ENCODE results near the gene CREB5.

CREB5 gene

DNA sequence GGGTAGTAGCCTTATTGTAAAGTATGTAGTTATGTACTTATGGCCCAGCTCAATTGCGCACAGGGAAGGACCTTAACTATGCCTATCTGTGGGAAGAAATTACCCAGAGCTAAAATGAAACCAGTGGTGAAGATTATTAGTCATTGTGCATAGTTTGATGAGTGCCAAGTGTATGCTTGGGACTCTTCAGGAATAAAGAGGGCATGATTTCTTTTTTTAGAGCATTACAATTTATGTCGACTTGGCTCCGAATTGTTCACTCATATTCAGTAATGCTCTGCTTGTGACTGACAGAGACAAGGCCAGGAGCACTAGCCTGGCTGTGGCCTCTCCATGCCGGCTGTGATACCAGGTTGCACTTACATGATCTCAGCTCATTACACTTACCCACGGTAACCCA is 276.3 kb downstream of the CREB5 start:
- DNase-seq: no peak

DNA sequence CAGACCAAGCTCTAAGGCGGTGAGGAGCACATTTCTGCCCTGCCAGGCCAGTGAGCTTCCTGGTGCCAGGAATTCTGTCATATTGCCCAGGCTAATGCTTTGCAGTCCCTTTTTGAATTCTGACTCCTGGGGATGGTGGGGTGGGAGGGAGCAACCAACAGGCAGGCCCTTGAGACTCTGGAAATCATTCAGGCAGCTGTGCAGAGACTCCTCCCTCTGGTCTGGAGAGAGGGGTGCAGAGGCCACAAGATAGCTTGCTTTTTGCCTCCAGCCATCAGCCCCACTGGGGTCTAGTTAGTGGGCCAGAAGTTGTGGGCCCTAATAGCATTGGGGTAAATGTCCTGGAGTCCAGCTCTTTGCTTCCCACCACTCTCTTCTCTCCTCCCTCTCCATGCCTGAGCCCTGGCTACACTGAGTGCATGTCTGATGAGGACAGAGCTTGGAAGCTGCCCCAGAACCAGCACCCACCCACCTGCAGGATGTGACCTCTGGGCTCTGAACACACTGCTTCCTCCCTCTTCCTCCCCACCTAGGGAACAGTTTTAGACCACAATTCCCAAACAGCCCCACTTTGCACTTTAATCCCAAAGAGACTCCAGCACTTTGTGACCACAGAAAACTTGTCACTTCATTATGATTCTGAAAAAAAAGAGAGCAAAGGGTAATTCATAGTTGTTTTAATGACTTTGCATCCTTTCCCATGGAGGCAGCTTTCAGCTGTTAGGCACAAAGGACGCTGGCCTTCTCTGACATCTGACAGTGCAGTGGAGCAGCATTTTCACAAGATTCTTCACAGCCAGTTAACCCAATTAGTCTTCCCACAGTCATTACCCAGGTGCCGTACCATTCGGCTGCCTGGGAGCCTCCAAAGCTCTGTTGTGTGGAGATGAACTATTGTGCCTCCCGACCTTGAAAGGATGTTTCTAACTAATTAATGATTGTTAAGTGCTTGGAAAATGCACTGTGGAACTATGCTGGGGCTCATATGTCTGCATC is 283.3 kb downstream of the CREB5 start:
- DNase-seq: no peak

DNA sequence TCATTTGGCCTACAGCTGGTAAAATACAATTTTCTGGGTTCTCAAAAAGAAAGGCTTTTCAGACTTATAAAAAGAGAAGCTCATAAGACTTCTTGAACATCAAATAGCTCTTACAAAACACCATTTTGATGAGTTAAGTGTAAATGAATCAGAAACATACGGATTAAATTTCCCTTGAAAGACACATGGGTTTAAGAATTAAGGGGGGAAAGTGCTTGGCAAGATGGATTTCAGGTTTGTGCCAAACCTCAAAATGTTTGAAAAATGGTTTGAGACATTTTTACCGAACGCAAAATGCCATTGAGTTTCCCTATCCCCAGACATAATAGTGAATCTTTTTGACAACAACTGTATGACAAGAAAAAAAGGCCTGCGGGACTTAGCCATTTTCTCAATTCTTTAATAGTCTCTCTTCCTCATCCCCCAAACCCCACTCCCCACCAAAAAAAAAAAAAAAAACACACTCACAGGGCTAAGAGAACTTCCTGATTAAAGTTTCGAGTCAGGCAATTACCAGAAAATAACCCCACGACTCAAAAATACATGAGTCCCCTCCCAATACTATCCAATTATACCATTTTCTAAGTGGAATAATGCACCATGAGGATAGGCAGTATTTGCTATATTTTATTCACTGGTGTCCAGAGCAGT is 285.7 kb downstream of the CREB5 start:
- DNase-seq: no peak

DNA sequence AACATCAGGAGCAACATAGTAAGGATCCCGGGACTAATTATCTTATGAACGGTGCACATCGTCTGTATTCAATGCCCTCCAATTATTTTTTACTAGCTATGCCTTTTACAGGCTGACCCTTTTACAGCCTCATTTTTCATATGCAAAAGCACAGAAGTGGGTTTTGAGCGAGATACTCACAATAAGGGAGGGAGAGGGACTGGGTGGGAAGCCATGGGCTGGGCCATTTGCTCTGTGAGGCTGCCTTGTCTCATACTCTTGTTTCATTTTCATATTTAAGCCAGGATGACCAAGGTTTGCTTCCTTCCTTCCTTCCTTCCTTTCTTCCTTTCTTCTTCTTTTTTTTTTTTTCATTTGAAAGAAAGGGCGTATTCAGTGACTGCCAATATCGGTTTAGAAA is 286.5 kb downstream of the CREB5 start:
- no peak for DNase-seq

DNA sequence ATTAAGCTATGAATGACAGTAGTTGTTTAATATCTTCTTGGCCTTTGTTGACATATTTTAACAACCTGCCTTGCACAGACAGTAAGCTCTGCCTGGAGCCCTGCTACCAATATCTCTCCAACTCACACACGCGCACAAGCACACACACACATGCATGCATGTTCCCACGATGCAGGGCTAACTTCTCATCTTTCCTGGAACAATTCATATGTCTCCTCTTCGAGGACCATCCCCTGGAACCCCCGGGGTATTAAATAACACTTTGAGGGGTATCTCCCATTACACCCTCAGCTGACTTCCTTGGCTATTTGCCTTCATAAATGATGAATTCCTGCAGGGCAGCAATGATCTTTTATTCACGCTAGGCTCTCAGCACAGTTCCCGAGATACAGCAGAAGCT is 287.8 kb downstream of the CREB5 start:
- no peak for DNase-seq

DNA sequence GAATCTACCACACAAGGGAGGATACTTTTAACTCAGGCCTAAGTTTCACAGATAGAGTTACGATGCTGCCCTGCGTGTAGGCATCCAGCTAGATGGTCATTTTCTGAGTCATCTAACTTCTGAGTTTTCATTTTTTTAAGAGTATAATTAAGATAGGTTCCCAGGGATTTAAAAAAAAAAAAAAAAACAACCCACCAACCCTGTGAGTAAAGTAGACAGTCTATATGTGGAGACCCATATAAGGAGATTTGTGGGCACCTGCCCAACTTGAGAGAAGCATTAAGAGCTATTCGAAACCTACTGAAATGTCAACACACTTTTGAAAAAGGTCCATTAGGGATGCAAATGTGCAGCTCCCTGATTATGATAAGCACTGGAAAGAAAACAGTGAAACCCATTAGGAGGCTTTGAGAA is 288.5 kb downstream of the CREB5 start:
- DNase-seq: no peak

DNA sequence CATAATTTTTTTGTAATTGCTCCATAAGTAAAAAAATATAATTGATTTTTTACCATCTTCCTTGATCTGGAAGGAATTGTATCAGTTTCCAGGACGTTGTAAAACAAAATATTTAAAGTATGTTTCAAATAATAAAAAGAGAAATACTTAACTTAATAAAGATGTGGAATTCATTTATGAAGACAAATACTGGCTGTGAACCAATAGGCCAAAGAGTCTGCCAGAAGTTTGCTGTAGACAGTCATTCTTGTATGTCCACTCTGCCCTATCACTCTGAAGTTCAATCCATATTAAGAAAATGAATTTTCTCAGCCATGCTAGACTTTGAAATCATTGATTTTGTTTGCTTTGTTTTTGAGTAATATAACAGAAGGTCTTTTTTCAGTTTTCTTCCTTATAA is 289.4 kb downstream of the CREB5 start:
- no peak for DNase-seq

DNA sequence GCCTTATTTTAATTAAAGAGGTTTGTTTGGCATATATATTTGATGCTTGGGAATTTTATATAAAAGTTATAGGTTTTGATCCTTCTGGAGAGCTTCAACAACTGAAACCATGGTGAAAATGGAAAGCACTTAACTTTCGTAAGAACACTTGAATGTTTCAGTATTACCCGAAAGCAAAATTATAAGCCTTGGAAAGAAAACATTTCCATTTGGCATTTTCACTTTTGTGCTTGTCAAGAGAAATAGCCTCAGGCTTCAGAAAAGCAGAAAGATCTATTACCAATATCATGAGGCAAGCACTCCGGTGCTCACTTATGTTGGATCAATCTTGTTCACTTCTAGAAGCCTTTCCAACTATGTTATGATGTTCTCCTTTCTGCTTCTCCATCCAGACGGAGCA is 289.9 kb downstream of the CREB5 start:
- DNase-seq: no peak

DNA sequence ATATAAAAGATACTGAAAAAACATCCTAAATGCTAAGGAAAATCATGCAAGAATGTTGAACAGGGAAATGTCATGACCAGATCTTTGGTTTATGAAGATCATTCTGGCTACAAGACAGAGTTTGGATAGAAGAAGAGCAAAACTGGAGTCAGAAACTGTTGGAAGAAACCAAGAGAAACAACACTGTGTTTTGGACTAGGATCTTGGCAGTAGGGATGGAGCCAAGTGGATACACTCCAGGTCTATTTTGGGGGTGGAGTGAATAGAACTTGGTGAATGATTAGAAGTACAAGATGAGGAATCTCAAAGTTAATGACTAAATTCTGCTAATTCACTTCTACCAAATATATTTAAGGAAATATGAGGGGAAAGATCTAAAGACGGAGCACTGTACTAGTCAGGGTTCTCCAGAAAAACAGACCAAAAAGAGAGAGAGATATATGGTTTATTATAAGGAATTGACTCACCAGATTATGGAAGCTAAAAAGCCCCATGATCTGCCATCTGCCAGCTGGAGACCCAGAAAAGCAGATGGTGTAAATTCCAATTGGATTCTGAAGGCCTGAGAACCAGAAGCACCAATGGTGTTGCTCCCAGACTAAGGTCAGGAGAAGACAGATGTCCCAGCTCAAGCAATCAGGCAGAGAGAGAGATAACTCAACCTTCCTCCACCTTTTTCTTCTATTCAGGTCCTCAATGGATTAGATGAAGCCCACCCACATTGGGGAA is 290.9 kb downstream of the CREB5 start:
- no peak for DNase-seq

DNA sequence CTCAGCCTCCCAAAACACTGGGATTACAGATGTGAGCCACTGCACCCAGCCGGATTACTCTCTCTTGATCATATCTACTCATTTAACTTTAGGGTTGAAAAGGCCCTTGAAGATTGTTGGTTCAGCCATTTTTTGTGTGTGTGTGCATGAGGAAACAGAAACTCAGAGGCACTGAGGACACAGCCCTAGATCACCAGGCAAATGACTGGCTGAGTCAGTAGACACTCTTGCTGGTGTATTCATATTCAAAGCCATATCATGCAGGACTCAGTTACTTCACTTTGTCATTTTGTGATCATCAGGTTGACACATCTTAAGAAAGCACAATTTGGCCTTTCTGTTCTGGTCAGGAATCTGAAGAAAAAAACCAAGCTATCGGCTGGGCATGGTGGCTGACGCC is 292.4 kb downstream of the CREB5 start:
- DNase-seq: no peak

DNA sequence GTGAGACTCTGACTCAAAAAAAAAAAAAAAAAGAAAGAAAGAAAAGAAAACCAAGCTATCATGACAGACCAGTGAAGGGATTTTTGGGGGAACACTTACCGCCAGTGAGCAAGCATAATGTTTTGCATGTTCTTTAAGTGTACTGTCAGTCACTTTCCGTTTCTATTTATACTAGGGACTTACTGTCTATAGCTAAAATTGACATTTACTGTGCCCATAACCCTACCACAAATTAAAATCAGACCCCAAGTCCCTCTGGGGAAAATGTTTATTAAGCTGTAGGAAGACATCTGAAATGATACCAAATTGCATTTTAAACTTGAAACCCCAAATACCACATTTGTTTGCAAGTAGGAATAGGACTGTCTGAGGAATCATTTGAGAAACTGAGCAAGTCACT is 293.0 kb downstream of the CREB5 start:
- DNase-seq: no peak

DNA sequence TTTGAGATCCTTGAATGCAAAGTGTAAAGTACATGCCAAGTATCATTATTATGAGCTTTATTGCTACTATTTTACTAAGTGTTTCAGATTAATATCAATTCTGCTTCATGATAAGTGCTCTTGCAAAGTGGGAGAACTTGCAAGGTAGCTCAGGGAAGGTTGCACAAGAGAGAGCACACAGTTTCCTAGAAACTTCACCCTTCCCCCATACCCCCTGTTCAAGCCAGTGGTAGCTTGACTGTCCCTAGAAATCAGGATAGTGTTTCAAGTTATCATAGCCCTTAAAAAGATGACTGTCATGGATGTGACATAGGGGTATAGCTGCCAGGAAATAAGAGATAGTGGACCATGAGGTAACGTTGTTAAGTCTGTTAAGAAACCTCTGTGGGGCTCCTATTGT is 294.3 kb downstream of the CREB5 start:
- no peak for DNase-seq

DNA sequence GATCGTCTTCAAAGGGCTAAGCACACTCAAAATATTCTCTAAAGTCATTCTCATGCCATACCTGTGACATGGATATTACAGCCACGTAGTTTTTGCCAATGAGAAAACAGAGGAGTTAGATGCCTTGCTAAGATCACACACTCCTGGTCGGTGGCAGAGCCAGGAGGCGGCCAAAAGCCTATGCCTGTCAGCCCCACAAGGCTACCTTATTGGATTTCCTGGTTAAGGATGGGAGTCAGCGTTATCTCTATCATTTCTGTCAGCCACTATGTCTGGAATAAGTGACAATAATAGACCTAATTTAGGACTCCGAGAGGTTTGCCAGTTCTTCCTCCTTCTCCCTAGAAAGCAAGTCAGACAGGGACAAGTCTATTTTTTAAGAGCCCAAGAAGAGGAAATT is 295.0 kb downstream of the CREB5 start:
- DNase-seq: no peak

DNA sequence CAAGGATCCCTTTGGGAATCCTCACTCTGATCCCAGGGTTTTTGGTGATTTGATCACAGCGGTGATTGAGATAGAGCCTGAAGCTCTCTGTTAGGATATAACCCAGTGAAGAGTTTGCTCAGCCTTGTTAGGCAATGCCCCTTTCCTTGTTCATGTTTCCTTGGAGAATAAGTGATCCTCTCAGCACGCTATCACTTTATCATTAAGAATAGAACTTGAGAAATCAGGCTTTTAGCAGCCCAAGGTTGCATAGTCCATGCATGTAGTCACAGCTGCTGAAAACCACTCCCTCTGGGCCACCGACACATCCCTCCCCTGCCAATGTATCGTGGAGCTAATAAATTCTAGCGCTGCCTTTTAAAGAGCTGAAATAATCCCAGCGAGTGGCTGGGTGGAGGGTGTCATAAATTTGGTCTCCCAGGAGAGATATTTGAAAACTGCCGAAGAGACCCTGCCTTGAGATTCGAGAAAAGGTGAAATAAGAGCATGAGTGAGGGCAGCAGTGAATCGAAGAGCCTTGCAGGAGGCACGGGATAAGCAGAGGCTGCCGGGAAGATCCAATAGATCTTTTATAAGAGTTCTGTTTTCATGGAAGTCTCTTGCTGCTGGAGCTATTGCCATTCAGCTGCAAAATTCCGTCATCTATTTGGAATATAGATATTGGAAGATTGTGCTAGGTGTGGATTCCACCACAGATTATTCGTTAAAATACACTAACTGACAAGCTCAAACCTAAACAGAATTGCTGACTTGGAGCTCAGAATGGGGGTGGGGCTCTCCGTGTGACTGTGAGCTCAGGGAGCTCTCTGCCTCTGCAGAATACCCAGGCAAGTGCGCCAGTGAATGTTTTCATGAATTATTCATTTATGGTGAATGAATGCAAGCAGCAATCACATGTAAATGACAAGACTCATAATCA is 296.0 kb downstream of the CREB5 start:
- DNase-seq: no peak

DNA sequence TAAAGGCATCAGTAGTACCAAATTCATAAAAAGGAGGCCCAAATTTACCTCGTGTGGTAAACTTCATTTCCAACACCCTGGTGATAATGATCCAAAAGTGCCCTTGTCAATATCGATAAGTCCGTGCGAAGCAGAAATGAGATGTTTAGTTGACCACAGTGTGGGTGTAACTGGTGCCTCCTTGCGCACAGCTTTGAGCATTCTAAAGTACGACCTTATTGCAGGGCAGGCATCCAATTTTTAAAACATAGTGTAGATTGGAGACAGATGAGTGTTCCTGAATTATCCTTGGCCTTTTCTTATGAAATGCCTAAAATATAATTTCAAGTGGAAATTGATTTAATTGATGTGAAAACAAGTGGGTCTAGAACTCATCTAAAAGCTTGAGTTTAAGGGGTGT is 297.4 kb downstream of the CREB5 start:
- no peak for DNase-seq

DNA sequence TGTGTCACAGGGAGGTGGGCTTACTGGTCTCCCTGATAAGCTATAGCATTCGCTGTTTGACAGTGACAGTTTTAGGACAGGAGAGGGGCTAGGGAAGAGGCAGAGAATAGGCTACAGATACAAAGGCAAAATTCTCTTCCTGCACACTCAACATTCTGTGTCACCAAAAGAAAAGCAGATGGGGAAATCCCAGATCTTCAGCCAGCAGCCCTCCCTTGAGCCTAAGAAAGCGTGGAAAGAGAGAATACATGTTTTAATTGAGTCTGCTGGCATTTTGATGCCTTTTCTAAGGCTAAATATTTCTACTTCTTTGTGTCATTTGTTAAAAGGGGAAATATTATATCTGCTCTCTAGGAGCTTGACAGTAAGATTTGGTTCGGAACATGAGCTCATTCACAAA is 298.8 kb downstream of the CREB5 start:
- DNase-seq: no peak

DNA sequence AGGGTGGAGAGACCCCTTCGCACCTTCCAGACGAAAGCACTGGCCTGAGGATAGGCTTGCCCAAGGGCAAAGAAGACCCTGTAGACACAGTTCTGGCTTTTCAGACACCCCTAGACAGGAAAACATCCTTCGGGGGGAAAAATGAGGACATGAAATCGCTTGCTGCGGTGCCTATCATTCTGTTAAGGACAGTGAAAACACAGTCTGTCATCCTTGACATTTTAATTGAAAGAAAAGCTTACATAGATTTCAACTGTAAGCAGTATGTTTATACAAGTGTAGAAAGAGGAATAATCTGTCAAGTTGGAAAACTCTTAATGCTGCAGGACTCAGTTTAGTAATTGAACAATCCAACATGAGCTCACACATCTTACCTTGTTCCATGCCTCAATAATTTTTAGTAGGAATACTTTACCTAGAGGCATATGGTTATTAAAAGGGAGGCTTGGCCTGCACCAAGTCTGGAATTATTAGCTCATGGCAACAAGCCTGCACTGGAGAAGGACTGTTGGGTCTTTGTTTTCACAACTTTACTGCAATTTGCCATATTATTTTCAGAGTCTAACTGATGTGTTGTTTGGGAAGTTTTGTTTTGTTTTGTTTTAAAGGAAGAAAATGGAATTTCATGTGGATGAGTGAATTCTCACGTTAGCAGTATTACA is 302.3 kb downstream of the CREB5 start:
- DNase-seq: no peak

DNA sequence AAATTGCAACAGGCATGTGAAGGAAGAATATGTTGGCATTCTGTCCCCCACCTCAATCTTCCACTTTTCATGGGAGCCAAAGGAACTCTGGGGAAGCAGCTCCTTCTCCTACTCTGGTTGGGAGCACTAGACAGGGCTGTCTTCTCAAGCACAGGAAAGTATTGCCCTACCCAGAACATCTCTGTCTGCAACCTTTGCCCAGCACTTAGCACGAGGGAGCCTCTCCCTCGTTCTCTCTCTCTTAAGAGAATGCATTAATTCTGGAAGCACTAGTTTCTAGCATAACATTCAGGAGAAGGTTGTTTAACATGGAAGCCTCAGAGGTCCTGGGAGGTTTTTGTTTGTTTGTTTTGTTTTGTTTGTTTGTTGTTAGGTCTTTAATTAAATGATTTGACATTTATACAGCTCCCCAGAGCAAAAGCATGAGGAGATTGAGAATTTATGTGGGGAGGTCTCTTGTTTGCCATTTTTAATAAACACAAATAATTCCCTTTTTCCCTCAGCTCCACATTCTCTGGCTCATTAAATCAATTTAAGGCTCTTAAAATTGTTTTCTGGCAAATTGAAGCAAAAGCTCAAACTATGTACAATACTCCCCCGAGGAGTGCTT is 305.2 kb downstream of the CREB5 start:
- no peak for DNase-seq

DNA sequence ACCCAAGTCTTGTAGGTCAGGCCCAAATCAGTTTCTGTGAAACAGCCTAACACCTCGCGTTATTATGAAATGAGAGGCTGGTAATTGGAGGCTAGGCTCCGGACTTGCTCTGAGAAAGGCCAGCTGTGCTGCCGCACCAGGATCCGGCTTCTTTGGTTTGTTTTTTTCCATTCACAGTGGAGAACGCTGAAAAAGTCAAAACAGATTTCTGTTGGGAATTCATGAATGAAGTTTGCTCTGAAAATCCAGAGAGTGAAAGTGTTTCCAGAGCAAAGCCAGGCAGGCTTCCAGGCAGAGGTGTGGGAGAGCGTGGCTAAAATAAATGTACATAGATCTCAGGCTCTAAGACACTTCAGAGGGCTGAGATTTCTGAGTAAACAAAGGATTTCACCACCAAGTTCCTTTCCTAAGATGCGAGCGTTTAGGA is 305.8 kb downstream of the CREB5 start:
- DNase-seq: no peak

DNA sequence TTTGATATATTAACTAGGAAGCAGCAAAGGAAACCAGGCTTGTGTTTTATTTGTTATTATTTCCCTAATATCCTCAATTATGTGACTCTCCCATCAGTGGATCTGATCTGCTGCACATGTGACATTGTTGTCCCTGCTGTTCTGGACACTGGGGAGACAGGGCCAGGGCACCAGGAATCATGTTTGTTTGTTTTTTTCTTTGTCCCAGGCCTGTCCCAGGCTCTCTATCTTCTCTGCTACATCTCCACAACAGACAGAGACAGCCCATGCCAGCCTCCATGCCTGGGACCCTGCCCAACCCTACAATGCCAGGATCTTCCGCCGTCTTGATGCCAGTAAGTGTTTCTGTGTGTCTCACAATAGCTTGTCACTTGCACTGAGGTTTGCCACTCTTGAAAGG is 306.2 kb downstream of the CREB5 start:
- no peak for DNase-seq

DNA sequence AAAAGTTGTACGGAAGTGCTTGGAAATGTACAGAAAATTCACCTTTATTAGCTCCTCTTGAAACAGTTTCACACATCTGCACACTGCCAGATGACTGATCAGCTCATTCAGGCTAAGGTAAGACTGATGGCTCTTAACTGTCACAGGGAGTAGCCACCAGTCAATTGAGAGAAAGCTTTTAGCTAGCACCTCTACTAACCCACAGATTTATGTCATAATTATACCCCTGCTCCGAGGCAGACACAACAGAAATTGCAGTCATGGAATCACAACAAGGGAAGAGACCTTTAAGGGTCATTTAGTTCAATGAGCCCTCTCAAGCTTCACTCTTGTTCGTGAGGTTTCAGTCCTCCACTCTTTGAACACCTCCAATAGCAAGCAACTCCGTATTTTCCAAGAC is 310.4 kb downstream of the CREB5 start:
- no peak for DNase-seq

DNA sequence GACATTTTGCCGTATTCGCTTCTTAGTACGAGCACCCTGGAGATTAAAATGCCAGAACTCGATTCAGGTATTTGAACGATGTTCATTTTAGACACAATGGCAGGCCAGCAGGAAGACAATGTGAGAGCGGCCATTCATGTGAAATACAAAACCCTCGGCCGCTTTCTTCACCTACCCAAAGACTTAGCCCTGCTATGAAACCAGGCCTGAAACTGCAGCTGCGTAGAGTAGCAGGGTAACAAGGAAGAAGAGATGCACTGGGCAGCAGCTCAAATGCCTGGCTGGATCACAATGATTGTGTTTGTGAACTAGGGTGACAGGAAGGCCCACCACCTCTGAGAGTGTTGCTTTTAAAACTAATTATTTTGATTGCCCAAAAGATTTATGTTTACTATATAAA is 311.0 kb downstream of the CREB5 start:
- no peak for DNase-seq
